Cortex of kidney (tissue), 1 donor: ENCODE data around the gene CTTNBP2.

ENCODE experiments used
- DNase-seq: peaks from one replicate; lab custom pipeline; 2025; lab: John Stamatoyannopoulos, UW

Gene CTTNBP2

DNA sequence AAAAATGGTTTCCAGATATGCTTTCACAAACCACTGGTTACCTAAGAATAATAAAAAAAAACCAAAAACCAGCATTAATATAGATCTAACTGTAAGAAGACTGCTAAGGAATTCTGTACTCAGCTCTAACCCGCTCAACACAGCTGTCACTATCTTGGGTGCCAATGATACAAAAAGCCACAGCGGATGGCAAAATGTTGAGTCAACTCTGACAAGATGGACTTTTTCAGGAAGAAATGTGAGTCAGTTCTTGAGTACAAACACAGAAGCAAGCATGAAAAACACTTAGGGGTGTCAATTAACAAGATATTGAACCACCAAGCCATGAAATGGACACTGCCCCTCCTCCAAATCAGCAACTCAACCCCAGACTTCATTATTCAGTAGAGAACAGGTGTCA lies 55.0 kb downstream of the CTTNBP2 start:
- DNase-seq, result no peak

DNA sequence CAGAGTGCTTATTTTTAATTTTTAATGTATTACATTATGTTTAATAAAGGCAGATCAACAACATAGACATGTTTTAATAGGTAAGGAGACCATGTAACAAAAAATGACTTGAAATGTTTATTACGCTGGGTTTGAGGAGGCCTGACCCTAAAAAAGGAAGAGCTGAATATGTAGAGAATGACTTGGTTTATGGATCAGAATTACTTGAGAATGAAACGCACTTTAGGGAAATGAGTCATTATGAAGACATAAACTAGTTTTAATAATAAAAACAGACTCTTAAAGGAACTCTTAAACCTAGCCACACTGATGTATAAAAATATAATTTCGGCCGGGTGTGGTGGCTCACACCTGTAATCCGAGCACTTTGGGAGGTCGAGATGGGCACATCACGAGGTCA lies 56.5 kb downstream of the CTTNBP2 start:
- no peak for DNase-seq

DNA sequence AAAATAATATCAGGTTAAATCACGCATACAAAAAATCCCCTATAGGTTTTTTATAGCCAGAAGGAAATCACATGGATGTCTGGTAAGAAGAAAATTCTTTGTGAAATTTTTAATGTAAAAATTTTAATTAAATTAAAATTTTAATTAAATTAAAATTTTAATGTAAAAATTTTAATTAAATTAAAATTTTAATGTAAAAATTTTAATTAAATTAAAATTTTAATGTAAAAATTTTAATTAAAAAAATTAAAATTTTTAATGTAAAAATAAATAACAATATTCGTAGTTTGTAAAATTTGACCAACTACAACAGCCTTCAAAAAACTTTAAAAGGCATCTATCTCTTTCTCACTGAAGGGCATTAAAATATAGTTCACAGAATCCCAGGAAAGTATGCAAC lies 61.5 kb downstream of the CTTNBP2 start:
- DNase-seq, result no peak

GRCh38 chr7:117810642-117811512 lies 62.4 kb downstream of the CTTNBP2 start:
- no peak for DNase-seq

DNA sequence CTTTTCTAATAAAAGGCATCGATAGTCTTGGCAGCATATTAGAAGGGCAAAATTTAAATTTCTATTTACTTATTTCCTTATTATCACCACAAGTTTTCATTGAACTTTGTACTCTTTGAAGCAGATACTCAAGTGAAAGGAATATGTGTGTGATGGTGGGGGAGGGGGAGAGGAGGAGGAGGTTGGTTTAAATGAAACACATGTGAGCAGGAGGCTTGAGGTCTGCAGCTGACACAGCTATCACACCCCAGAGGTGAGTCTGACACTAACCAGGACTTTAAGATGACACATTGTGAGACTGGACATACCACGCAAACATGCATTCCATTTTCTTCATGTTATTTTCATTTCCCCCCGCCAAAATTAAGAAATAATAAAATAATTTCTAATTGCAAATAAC lies 63.3 kb downstream of the CTTNBP2 start:
- DNase-seq, result no peak

- no peak for DNase-seq
Measured at GRCh38 chr7:117808910-117809705, 64.1 kb downstream of the CTTNBP2 start.

GRCh38 chr7:117808341-117808757 lies 64.9 kb downstream of the CTTNBP2 start:
- DNase-seq, result no peak

GRCh38 chr7:117807676-117808075 lies 65.6 kb downstream of the CTTNBP2 start:
- DNase-seq, result no peak

- no peak for DNase-seq
Measured at GRCh38 chr7:117806011-117806410, 67.2 kb downstream of the CTTNBP2 start.

DNA sequence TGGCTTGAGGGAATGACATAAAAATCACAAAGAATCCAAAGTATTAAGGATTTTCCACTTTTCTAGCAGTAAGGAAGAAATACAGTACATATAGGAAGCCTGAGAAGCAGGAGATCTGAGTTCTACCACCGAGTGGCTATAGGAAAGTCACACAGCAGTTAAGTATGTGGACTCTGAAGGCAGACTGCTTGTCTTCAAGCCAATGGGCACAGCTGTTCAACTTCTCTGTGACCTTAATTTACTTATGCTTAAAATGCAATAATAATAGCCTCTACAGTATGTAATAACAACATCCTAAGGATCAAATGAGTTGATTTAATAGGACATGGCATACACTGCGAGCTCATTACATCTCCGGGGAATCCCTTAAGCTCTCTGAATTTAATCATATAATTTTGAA lies 68.0 kb downstream of the CTTNBP2 start:
- DNase-seq, result no peak

DNA sequence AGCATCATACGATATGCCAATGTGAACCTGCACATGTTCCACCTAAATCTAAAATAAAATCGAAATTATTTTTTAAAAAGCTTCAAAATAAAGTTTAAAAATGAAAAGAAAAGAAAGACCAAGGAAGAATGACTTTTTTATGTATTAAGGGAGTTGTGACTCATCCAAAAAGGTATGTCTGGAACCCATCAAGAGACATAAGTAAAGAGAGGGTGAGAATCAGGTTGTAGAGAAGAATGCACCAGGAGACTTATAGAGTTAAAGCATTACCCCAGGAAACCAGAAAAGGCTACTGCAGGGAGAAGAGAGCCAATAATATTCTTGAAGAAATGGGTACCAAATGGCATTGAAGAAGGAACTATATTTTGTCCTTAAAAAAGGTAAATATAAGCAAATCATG lies 69.8 kb downstream of the CTTNBP2 start:
- DNase-seq, result no peak

GRCh38 chr7:117802660-117803059 lies 70.6 kb downstream of the CTTNBP2 start:
- DNase-seq, result no peak

- no peak for DNase-seq
Measured at GRCh38 chr7:117800841-117801240, 72.4 kb downstream of the CTTNBP2 start.

- no peak for DNase-seq
Measured at GRCh38 chr7:117800406-117800805, 72.8 kb downstream of the CTTNBP2 start.

DNA sequence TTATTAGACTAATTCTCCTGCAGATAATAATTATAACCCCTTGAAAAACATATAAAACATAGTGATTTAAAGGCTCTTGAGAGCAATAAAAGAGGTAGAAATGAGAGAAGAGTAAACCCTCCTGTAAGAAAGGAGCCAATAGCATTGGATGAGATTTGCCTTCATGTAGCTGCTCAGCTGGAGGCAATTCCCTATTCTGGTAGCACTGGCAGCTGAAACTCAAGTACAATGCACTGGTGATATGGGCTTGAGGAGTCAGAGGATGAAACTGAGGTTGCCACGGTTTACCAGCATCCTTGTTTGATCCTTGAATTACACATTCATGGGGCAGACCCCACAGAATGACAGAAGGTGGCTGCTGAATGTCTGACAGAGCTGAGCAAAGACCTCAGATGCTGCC lies 76.4 kb downstream of the CTTNBP2 start:
- DNase-seq, result no peak

DNA sequence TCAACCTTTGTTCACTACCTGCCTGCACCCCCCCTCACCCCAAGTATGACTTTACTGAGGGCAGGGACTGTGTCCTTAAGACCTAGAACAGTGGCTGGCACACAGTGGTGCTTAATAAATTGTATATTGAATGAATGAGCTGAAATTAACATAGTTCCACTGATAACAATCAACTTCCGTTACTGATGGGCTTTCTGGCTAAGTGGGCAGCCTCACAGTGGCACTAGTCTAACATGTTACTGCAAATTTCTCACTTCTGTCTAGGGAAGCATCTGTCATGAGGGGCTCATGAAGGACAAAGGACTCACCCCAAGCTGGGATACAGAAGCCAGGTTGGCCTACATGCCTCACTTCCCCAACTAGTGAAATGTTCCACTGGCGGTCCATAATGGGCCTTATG lies 79.3 kb downstream of the CTTNBP2 start:
- no peak for DNase-seq

DNA sequence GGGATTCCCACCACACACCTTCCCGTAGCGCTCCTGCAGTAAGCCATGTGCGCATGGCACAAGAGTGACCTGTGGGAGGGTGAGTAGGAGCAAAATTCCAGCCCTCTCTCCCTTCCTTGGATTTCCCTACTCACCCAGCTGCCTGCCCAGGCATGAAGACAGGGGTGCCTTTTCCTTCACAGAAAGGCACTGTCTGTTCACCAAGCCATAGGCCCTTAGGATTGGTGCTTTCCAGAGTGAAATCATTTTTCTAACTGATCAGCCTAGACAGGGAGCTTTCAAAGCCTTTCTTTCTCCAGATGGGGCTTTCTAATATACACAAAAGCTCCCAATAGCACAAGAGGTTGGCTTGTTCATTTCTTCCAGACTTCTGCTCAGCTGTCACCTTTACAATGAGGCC lies 79.7 kb downstream of the CTTNBP2 start:
- no peak for DNase-seq

- no peak for DNase-seq
Measured at GRCh38 chr7:117791877-117792780, 81.1 kb downstream of the CTTNBP2 start.

GRCh38 chr7:117790731-117791130 lies 82.5 kb downstream of the CTTNBP2 start:
- DNase-seq, result no peak

GRCh38 chr7:117790251-117790650 lies 83.0 kb downstream of the CTTNBP2 start:
- DNase-seq, result no peak

- DNase-seq, result no peak
Measured at GRCh38 chr7:117785431-117785830, 87.8 kb downstream of the CTTNBP2 start.

- DNase-seq, result no peak
Measured at GRCh38 chr7:117784315-117784714, 88.9 kb downstream of the CTTNBP2 start.
